ENCODE results near the gene NHEJ1.

DNA sequence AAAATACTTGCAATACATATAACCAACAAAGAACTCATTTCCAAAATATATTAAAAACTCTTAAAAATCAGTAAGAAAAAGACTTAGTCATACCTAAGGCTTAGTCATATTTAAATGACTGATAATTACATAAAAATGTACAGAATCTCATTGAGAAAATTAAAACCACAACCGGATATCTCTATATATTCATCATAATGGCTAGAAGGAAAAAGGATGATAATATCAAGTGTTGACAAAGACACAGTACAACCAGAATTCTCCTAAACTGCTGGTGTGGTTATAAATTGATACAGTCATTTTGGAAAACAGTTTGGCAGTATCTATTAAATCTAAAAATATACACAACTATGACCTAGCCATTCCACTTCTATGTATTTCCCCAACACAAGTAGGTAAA lies 72.8 kb downstream of the NHEJ1 start:
- no peak for TF ChIP-seq EZH2phosphoT487 (IDR thresholded peaks at IDR 0.05; ENCODE audit: borderline replicate concordance, low read depth, low read length)
- TF ChIP-seq, protein P1, sequence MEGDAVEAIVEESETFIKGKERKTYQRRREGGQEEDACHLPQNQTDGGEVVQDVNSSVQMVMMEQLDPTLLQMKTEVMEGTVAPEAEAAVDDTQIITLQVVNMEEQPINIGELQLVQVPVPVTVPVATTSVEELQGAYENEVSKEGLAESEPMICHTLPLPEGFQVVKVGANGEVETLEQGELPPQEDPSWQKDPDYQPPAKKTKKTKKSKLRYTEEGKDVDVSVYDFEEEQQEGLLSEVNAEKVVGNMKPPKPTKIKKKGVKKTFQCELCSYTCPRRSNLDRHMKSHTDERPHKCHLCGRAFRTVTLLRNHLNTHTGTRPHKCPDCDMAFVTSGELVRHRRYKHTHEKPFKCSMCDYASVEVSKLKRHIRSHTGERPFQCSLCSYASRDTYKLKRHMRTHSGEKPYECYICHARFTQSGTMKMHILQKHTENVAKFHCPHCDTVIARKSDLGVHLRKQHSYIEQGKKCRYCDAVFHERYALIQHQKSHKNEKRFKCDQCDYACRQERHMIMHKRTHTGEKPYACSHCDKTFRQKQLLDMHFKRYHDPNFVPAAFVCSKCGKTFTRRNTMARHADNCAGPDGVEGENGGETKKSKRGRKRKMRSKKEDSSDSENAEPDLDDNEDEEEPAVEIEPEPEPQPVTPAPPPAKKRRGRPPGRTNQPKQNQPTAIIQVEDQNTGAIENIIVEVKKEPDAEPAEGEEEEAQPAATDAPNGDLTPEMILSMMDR (conservative IDR thresholded peaks at IDR 0.05; ENCODE audit: low read length): no peak
